Epidermal melanocyte (primary cell): ENCODE results near the gene CACNA2D2.

Experiments
- DNase-seq: peaks from one replicate; pipeline ENCODE4 v3.0.0; 2011; ENCODE audit warnings: low spot score; ENCODE audit not compliant: insufficient read length

CACNA2D2 gene

GRCh38 chr3:50371133-50371685 is 132.2 kb downstream of the CACNA2D2 start:
- no peak for DNase-seq

GRCh38 chr3:50370594-50370993 is 132.8 kb downstream of the CACNA2D2 start:
- no peak for DNase-seq

DNA sequence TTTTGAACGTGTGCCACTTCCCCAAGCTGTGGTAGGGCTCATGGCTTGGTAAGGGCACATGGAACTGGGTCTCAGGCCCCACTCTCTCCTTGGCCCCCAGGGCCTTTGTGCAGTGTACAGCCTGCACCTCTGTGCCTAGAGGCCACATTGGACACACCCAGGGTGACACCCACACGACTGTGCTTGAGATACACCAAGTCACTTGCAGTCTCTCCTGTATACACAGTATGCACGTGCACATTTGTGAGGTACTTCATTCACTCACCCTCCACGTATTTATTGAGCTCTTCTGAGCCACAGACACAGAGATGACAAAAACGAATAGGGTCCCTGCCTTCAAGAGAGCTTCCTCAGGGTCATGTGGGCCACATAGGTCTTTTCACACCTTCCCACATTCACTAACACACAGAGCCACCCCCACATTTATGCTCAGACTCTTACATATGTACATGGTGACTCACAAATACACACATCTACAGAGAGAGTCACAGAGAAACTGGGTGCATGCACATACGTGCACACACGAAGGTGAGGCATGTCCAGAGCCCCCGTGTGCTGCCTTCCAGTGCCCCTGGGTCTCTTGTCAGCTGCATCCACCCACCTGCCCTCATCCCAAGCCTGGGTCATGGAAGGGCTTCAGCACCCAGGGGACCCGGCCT is 134.3 kb downstream of the CACNA2D2 start:
- DNase-seq, result no peak

DNA sequence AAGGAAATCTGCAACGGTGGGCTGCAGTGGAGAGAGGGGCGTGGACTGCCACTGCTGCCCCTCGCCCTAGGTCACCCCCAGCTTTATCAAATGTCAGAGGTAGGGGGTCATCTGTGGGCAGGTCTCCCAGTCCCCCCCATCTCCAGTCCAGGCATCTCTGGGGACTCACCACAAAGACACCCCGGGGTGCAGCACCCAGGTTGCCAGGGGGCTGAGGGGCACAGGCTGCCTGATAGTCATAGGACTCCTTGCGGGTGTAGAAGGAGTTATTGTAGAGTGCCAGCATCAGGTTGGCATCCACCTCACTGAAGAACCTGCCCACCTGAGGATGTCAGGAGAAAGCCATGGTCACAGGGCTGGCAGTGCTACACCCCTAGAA is 137.6 kb downstream of the CACNA2D2 start:
- DNase-seq, result no peak

DNA sequence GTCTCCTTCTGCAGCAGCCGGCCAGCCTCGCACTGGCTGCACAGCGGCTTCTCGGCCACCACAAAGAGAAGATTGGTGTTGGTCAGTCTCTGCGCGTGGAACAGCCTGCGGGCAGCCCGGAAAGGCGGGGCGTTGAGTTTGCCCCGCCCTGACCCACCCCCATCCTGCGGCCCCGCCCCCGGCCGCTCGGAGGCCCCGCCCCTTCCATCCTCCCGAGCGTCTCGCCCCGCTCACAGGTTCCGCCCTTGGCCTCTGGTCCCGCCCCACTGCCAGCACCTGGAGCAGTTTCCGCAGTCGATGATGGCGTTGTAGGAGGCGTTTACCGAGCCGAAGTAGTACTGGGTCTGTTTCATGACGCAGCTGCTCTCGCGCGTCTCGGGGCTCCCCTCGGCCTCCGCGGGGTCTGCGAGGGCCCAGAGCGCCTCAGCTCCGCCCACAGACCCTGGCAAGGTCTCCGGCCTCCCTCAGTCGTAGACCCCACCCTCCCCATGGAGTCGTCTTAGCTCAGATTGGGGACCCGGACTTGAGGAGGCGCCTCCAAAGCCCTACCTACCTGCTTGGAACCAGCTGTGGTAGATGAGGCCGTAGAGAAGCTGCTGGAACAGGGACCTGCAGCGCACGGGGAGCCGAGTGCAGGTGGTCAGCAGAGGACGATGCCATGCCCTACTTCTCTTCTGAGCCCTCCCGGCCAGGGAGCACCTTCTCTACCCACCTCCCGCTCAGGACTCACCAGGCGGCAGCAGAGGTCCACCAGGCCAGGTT is 138.2 kb downstream of the CACNA2D2 start:
- DNase-seq, result peak; percentile 75

DNA sequence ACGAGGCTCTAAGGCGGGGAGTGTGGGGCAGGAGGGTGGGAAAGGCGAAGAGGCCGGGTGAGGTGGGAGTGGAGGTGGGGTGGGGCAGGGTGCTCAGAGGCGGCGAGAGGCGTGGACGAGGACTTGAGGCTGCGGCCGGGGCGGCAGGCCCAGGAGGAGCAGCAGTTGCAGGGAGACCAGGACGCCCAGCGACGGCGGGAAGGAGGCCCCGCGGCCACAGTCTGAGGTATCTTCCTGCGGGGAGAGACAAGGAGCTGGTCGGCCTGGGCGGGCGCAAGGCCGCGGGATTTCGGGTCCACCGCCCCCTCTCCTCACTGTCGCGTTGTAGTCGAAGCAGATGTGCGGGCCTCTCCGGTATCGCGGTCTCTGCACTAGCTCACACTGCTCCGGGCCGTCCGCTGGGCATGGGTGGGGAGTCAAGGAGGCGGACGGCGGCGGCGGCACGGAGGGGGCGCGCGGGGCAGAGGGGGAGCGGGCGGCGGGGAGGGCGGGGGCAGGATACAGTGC is 138.8 kb downstream of the CACNA2D2 start:
- no peak for DNase-seq

DNA sequence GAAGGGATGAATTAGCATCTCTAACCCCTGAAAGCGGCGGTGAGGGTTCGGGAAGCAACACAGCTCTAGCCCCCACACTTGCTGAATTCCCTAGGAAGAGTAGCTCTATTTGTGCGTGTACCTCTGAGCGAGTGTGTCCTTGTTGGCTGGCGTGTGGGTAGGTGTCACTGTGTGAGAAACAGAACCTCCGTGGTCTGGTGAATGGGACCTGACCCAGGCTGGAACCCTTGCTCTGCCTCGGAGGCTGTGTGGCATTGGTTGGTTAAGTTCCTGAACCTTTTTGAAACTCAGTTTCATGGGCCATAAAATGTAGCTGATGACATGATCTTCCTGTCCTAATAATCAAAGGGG is 143.7 kb downstream of the CACNA2D2 start:
- no peak for DNase-seq

DNA sequence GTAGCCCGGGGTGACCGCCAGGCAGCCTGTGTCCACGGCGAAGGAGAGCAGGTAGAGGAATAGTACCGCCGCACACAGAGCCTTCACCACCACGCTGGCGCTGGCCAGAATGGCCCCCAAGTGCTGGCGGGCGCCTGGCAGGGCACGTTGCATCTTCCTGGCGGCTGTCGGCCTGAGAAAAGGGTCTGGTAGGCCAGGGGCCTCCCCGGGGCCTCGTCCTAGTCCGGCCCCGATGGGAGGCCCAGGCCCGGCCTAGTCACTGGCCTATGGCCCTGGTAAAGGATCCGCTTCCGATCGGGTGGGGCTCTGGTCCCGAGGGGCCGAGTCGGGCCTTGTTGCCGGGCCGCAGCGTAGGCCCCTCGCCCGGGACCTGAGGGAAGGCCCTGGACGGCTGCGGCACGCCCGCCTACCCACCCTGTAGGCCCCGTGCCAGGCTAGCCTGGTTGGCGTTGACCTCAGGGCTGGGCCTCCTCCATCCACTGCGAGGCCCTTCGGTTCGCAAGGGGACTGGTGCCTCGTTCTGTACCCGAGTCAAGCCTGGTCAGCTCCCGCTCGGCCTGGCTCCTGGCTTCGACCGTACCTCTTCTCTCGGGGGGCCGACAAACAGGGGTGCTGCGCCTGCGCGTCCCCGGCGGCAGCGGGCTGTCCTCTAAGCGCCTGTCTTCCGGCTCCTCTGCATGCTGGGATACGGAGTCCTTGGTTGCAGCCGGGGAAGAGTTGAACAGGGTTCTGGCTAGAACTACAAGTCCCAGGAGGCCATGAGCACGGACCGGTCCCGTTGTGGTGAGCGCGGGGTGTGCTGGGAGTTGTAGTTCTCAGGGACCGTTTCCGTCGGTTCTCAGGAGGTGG is 144.3 kb downstream of the CACNA2D2 start, which contains the start of gene TMEM115:
TMEM115 (minus strand) TSS at position 611 of the 849 bp plus-strand sequence; CDS start at position 153, 458 bp downstream.
- peak; percentile 96 for DNase-seq

DNA sequence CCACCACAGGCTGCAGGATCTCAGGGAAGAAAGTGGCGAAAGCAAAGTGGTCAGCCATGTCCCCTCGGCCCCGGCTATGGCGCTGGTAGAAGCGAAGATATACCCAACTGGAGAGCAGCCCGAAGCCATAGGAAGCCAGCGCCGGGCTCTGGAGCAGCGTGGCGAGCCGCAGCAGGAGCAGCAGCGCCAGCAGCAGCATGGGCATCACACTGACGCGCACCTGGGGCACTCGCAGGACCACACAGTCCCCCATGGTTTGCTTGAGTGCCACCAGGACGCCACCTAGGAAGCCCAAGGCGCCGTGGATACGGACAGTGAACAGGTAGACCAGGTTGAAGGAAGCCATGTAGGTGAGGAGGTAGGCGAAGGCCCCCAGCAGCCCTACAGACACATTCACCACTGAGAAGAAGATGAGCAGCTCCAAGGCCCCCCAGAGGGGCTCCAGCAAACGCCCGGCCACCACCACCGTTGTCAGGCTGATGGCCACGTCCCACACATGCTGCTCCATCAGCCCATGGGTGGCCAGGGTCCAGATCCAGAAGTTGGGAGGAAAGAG is 145.0 kb downstream of the CACNA2D2 start:
- no peak for DNase-seq

DNA sequence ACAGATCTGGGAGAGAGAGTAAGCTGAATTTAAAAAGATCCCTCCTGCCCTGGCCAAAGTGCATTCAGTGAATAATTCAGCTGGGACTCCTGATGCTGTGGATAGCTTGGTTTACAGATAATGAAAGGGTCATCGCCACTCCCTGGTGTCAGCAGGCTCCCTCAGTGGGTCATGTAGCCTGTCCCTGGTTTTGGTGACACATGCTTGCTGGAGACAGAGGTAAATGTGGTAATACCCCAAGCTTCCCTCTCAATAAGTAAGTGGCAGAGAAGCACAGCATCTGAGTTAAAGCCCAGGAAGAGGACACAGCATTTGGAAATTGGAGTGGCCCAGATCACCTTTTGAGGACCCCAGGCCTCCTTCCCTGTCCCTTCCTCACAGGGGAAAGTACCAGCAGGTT is 146.0 kb downstream of the CACNA2D2 start:
- no peak for DNase-seq

DNA sequence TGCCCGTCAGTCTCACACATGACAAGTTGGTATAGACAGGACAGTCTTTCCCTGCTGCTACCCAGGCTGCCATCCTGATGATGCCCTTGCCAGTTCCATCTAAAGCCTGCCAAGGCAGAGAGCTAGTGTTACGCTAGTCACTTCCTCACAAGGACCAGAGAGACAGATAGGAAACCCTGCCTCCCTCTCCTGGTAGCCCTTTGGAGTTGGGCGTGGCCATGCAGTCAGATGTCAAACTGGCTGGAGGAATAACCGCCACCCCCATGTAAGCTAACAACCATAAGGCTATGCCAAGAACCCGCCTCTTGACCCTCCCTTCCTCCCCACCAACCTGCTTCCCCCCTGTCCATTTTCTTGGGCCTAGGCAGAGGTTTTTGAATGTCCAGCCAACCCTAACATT is 146.9 kb downstream of the CACNA2D2 start:
- no peak for DNase-seq

GRCh38 chr3:50355829-50356552 is 147.4 kb downstream of the CACNA2D2 start:
- DNase-seq, result no peak

DNA sequence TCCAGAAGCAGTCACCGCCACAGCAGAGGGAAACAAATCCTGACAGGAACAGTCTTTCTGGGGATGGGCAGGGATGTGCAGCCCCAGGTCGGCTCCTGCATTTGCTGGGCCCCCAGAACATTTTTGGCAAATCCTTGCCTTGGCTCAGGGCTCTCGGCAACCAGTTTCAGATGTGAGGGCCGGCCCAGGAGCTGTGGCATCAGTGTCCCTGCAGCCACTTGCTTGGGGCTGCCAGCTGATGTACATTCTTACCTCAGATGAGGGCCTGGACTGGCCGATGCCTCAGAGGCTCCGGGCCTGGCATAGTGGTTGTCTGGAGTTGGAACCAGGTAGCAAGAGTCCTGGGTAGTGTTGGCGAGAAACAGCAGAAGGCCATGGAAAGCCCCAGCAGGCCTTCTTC is 148.6 kb downstream of the CACNA2D2 start:
- no peak for DNase-seq

GRCh38 chr3:50354186-50354764 is 149.2 kb downstream of the CACNA2D2 start:
- DNase-seq, result no peak

DNA sequence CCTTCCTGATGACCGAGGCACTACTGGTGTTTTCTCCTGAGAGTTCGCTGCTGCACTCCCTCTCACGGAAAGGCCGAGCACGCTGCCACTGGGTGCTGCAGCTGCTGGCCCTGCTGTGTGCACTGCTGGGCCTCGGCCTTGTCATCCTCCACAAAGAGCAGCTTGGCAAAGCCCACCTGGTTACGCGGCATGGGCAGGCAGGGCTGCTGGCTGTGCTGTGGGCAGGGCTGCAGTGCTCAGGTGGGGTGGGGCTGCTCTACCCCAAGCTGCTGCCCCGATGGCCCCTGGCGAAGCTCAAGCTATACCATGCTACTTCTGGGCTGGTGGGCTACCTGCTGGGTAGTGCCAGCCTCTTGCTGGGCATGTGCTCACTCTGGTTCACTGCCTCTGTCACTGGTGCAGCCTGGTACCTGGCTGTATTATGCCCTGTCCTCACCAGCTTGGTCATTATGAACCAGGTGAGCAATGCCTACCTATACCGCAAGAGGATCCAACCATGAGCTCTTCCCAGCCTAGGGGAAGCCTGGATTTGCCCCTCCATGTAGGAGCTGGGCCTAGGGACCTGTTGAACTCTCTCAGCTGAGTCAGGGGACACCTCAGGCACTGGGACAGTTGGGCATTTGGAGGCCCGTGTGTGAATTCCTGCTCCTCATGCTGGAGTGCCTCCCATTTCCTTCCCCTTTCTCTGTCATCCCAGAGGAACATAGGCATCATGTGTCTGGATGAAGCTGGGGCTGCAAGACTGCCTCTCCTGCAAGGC is 150.0 kb downstream of the CACNA2D2 start:
- DNase-seq, result no peak

DNA sequence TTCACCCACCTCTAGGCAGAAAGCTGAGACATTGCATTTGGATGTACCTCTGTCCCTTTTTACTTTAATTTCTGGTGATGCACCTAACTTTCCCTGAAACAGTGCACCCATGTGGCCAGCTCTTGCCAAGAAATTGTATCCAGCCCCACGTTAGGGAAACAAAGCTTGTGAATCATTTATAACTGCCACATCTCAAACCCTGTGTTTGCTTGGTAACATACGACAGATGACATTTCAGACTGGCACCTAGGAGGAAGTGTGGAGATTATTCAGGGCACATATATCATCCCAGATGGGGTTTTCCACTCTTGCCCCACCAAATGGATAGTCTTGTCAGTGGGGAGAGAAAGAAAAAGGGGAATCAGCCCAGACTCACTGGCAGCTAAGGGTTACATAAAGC is 150.7 kb downstream of the CACNA2D2 start:
- DNase-seq, result no peak

DNA sequence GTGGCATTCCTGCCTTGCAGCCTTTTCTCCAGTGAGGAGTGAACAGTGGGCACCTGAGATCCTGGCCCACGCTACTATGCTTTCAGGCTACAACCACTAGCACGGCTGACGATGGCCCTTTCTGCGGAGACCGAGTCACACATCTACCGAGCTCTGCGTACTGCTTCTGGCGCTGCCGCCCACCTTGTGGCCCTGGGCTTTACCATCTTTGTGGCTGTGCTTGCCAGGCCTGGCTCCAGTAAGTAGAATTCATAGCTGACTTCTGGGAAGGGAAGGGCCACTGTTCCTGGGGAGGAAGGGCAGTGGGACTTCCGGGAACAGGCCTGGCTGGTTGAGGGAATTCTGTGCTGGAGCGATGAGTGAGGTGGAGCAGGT is 152.1 kb downstream of the CACNA2D2 start:
- no peak for DNase-seq

DNA sequence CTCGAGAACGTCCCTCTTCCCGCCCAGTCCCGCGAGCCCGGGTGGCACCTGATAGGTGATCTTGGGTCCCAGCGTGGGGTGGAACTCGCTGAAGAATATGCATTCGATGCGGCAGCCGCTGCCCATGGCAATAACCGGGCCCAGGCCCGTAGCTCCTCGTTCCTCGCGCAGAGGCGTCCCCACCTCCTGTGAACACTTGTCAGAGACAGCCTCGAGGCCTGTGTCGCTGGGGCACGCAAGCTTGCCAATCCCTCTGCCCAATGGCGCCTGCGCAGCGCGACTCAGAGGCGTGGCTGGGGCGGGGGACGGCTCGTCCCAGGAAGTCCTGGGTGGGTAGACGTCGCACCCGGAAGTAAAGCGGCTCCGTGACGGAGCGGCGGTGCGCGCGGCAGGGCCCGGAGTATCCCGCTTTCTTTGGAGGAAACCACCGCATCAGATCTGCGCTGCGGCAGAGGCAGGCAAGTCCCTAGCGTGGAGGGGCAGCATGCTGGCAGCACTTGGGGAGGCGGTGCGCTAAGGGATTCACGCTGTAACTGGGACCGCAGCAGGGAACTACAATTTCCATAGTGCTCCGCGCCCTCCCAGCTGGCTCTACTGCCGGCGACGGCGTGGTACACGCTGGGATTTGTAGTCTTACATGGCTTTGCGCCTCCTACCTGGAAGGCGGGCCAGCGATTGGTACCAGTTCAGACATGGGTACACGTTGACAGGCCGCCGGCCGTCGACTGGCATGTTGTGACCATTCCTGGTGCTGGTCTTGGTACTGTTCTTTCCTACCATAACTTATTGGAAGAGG is 152.7 kb downstream of the CACNA2D2 start, which contains the start of the genes CYB561D2 and NPRL2:
CYB561D2 (plus strand) TSS at position 336 of the 796 bp plus-strand sequence. CDS start 572 bp downstream, outside the sequence.
NPRL2 (minus strand) TSS at position 249 of the 796 bp plus-strand sequence; CDS start at position 126, 123 bp downstream.
- peak; percentile 99 for DNase-seq

GRCh38 chr3:50350213-50350526 is 153.3 kb downstream of the CACNA2D2 start:
- DNase-seq, result no peak
